Fibroblast of skin of left quadriceps (primary cell): ENCODE results near the gene SEMA3D.

Experiments used
- DNase-seq, 2 experiments: peaks; one replicate each; pipeline ENCODE4 v3.0.0-alpha.2; 2013; ENCODE audit warnings: low read depth in 2 of 2

The SEMA3D gene

GRCh38 chr7:85184599-85185423, 2.0 kb downstream of the SEMA3D start:
- peak in 1 of 2 experiments; percentile 39 for DNase-seq

GRCh38 chr7:85183296-85183695, 3.6 kb downstream of the SEMA3D start:
- DNase-seq, result no peak

DNA sequence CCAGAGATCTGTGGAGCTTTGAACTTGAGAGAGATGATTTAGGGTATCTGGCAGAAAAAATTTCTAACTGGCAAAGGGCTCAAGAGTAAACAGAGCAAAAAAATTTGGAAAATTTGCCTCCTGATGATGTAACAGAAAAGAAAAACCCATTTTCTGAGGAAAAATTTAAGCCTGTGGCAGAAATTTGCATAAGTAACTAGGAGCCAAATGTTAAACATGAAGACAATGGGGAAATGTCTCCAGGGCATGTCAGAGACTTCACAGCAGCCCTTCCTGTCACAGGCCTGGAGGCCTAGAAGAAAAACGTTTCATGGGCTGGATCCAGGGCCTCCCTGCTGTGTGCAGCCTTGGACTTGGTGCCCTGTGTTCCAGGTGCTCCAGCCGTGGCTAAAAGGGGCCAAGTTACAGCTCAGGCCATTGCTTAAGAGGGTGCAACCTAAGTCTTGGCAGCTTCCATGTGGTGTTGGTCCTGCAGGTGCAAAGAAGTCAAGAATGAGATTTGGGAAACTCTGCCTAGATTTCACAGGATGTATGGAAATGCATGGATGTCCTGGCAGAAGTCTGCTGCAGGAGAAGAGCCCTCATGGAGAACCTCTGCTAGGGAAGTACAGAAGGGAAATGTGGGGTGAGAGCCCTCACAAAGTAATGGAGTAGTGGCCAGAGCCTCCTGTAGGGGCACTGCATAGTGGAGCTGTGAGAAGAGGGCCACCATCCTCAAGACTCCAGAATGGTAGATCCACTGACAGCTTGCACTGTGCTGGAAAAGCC, 8.1 kb downstream of the SEMA3D start:
- no peak for DNase-seq

- peak; percentile 86 to 89 for DNase-seq
Observed at GRCh38 chr7:85177316-85177715, 9.5 kb downstream of the SEMA3D start.

DNA sequence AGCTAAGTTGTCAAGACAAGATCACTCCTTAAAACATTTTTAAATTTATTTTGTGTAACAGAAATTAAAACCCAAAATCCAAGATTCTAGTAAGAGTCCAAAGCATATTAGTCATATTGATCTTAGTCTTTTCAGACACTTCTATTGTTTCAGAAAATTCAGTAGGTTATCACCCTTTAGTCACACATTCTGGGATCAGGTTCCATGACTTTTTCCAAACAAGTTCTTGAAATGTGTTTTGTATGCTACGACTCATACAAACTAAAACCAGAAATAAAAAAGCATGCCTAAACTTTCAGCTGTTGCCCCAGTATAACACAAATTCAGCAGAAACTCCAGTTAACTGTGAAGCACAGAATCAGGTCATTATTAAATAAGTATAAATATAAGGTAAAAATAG, 10.7 kb downstream of the SEMA3D start:
- no peak for DNase-seq

DNA sequence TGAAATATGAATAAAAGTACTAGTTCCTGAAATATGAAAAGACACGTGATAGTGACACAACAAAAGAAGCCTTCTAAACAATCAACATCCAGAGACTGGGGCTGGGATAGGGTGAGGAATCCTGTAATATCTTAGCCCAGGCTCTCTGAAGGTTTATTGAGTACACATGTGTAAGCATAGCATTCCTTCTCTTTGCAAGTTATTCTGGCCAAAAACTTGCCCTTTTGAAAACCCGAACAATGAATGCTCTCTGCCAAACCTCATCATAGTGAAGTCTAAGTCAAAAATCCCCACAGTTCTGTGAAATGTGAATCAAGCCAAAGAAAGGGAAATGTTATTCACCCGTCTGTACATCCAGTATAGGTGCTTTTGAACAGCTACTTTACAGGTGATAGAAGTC, 11.6 kb downstream of the SEMA3D start:
- DNase-seq, result peak in 1 of 2 experiments; percentile 38

- peak; percentile 83 to 85 for DNase-seq
Observed at GRCh38 chr7:85172530-85172941, 14.3 kb downstream of the SEMA3D start.

GRCh38 chr7:85167636-85168035, 19.2 kb downstream of the SEMA3D start:
- no peak for DNase-seq

GRCh38 chr7:85165263-85165662, 21.6 kb downstream of the SEMA3D start:
- no peak for DNase-seq

- DNase-seq, result no peak
Observed at GRCh38 chr7:85164376-85164775, 22.5 kb downstream of the SEMA3D start.

- no peak for DNase-seq
Observed at GRCh38 chr7:85162721-85163120, 24.1 kb downstream of the SEMA3D start.

DNA sequence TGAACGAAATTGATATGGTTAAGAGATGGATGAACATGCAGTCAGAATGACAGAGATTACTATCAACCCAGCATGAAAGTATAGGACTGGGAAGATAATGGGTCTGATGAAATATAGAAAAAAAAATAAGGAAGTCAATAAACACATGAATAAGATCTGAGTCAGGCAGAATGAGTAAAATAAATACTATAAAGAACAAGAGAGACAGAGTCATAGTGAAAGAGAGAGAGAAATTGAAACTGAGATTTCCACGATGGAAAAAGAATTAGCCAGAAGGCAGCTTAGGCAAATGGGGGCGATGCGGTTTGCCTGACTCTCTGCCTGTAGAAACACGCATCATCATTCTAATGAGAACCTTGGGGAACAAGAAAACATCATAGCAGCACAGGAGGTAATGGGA, 26.6 kb downstream of the SEMA3D start:
- no peak for DNase-seq

DNA sequence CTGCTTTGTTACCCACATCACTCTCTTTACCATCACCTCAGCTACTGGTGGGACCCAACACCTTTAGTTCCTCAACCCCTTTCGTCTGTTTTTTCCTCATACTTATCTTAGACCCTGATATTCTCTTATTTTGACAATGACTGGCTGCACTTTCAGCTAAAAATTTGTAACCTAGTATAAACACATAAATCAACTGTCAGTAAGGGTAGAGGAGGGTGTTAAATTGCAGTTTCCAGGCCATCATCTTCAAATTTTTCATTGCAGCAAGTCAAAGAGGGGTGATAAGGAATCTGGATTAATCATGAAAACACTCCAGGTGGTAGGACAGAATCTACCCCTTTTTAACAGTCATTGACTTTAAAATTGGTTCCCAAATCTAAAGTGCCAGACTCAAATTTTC, 27.9 kb downstream of the SEMA3D start:
- no peak for DNase-seq

DNA sequence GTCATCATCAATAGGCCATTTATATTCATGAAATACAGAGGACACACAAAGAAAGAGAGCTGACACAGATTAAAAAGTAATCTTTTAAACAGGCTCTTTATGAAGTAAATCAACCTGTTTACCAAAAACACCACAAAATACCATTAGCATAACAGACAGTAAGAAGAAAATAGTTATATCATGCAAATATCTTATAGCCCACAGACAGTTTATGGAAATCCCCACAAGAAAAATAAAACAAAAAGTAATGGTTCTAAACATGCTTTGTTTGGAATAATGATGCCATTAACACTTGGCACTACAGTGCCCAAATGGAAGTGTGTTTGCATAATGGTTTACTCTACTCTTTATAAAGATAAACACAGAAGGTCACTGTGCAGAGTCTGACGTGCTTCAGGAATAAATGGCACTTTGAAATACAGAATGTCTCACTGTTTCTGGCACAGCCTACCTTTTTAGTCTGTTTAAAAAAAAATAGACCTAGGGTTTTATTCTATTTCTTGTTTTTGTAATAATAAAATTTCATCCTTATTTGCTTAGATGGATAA, 30.1 kb downstream of the SEMA3D start:
- no peak for DNase-seq

DNA sequence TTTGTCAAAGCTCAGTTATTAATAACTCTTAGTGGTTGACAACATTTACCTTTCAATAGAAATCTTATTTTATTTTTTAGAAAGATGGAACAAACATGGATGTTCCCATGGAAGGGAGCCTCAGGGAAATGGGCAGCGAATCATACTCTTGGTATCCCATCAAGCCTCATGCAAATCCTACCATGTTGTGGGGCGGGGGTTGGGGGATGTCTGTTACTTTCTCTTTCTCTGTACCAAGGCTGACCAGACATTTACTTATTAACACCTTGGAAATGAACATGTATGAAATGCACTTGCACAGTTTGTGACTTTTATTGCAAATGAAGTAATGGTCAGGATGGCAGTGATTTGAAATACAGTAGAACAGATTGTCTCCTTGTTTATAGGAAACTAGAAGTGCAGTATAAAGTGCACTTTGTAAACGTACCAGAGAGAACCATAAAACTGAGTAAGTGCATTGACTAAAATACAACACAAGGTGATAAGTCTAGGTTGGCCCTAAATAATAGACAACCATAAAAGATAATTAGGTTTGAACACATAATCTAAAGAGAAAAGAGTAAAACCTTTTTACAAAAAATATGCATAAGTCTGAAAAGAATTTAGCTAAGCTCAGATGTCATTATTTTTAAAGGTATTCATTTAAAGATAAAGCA, 32.4 kb downstream of the SEMA3D start:
- no peak for DNase-seq

DNA sequence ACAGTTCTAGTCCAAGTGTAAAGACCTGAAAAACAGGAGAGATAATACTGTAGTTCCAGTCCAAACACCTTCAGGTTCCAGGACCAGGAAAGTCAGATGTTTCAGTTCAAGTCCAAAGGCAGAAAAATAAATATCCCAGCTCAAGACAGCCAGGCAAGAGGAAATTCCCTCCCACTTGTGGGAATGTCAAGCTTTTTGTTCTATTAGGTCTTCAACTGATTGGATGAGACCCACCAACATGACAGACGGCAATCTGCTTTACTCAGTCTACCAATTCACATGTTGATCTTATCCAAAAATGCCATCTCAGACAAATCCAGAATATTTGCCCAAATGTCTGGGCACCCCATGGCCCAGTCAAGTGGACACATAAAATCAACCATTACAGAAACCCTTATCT, 33.1 kb downstream of the SEMA3D start:
- no peak for DNase-seq

DNA sequence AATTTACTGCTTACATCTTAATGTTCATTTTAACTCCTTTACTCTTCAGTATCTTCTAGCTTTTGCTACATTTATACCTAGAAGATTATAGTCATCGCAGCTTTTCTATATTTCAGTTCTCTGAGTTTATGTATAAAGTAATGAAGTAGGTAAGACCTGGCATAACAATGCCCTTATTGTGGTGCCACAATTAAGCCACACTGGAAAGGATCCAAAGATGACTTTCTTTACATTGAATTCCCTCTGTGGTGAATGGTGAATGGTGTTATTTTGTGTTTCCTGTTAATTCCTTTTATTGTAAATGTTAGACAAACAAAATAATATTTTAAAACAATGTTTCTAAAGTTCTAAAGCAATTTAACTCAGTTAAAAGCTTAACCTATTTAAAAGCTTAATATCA, 36.2 kb downstream of the SEMA3D start:
- DNase-seq, result no peak

- DNase-seq, result no peak
Observed at GRCh38 chr7:85144771-85145170, 42.1 kb downstream of the SEMA3D start.

DNA sequence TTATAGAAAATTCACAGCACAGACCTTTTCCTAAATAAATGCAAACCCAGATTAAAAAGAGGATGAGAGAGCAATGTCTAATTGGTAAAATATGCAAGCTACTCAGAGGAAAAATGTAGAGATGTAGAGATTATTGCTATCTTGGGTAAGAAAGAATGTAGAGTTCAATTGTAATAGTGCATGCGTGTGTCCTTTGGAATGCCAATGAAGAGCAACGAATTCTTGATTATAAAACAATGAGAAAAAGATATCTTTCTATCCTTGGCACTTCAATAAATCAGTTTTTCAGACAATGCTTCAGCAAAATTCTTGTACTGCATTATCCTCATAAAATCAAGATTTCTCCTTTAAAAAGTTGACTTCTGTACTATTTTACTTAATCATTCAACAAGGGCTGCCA, 50.9 kb downstream of the SEMA3D start:
- DNase-seq, result peak; percentile 88 to 91

DNA sequence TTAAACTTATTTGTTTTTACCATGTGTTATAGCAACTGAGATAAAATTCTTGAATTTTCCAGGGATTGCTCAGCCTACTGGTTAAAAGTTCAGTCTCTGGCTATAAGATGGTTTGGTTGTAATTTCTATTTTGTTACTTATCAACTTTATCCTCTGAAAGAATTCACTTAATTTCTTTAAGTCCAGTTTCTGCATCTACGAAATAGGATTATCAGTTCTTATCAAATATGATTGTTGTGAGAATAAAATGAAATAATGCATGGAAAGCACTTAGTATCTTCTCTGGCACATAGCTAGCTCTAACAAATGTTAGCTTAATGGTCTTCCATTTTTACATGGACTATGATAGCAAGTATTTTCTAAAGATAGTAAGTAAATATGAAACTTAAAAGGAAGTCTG, 53.3 kb downstream of the SEMA3D start:
- DNase-seq, result no peak

DNA sequence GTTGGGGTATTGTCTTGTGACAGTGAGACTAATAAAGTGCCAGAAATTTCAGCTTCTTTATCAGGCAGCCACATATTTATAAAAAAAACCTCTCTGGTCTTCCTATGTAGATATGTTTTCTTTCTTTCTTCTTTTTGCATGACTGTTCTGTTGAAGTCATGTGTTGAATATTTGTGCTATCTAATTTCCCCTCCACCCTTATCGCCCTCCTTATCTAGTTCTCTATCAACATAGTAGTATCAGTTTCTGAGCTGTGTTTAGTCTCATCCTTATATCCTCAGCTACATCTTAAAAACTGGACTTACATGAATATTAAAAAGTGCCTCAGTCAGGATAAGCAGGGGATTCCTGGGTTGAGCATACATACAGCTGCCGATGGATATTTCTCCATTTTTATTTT, 53.9 kb downstream of the SEMA3D start:
- DNase-seq, result no peak

GRCh38 chr7:85130702-85131101, 56.2 kb downstream of the SEMA3D start:
- DNase-seq, result no peak
